ENCODE measurements around the gene NELL1.

NELL1 gene

GRCh38 chr11:21460082-21460481 is 790.7 kb downstream of the NELL1 start:
- no peak overlapping the region for H3K4me3 ChIP-seq (ENCODE audit: control insufficient read depth, low read depth, low read length)
- DNase-seq (ENCODE audit: low read depth) = no peak
- no peak for TF ChIP-seq CTCF (IDR thresholded peaks at IDR 0.05; ENCODE audit: control insufficient read depth, insufficient read depth, low read depth, low read length, missing control alignments)

GRCh38 chr11:21461701-21462100 is 792.3 kb downstream of the NELL1 start:
- no peak for TF ChIP-seq CTCF (IDR thresholded peaks at IDR 0.05; ENCODE audit: control insufficient read depth, insufficient read depth, low read depth, low read length, missing control alignments)

GRCh38 chr11:21464601-21465193 is 795.3 kb downstream of the NELL1 start:
- no peak overlapping the region for H3K4me3 ChIP-seq (ENCODE audit: control insufficient read depth, low read depth, low read length)
- no peak for TF ChIP-seq CTCF (IDR thresholded peaks at IDR 0.05; ENCODE audit: control insufficient read depth, insufficient read depth, low read depth, low read length, missing control alignments)
- DNase-seq (ENCODE audit: low read depth) = no peak

More at GRCh38 chr11:21461701-21462100, 792.3 kb downstream of the NELL1 start:
- no peak overlapping the region for H3K4me3 ChIP-seq (ENCODE audit: control insufficient read depth, low read depth, low read length)
- DNase-seq (ENCODE audit: low read depth) = no peak

GRCh38 chr11:21465203-21465602 is 795.8 kb downstream of the NELL1 start:
- TF ChIP-seq CTCF (IDR thresholded peaks at IDR 0.05; ENCODE audit: control insufficient read depth, insufficient read depth, low read depth, low read length, missing control alignments) = no peak
- no peak overlapping the region for H3K4me3 ChIP-seq (ENCODE audit: control insufficient read depth, low read depth, low read length)
- DNase-seq (ENCODE audit: low read depth) = no peak

- no peak for DNase-seq (ENCODE audit: low read depth)
- no peak overlapping the region for H3K4me3 ChIP-seq (ENCODE audit: control insufficient read depth, low read depth, low read length)
- no peak for TF ChIP-seq CTCF (IDR thresholded peaks at IDR 0.05; ENCODE audit: control insufficient read depth, insufficient read depth, low read depth, low read length, missing control alignments)
Measured at GRCh38 chr11:21465920-21466319, 796.5 kb downstream of the NELL1 start.

GRCh38 chr11:21470521-21470920 is 801.1 kb downstream of the NELL1 start:
- no peak for TF ChIP-seq CTCF (IDR thresholded peaks at IDR 0.05; ENCODE audit: control insufficient read depth, insufficient read depth, low read depth, low read length, missing control alignments)
- DNase-seq (ENCODE audit: low read depth) = no peak

GRCh38 chr11:21472261-21472660 is 802.9 kb downstream of the NELL1 start:
- DNase-seq (ENCODE audit: low read depth) = no peak
- no peak overlapping the region for H3K4me3 ChIP-seq (ENCODE audit: control insufficient read depth, low read depth, low read length)
- TF ChIP-seq CTCF (IDR thresholded peaks at IDR 0.05; ENCODE audit: control insufficient read depth, insufficient read depth, low read depth, low read length, missing control alignments) = no peak

More at GRCh38 chr11:21470521-21470920, 801.1 kb downstream of the NELL1 start:
- no peak overlapping the region for H3K4me3 ChIP-seq (ENCODE audit: control insufficient read depth, low read depth, low read length)
